ENCODE measurements around the gene PPARGC1A. TPM values are rescaled to one million over a fixed set of nuclear protein-coding genes. Genes with fewer than 3 reads are reported as not detected.

The PPARGC1A gene
- total RNA-seq, 2 experiments from 2014 or later: not detected

DNA sequence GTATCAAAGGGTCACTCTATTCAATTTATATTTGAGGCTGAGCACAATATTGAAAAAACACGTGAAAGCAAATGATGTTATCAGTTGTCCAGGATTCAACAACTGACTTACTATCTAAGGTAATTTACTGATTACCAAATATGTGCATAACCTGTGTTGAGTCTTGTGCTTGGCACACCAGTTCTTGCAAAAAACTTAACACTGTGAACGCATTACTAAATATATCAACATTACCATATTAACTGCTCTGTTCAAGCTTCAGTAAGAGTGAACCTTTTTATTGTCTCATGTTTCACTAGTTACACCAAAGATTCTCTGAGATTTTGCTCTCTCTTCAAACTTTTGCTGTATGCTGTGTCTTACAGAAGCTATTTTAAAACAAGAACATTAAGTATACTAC, 38.4 kb downstream of the PPARGC1A start:
- no peak for DNase-seq
- Histone ChIP-seq H3K27me3 (ENCODE audit: control insufficient read depth in 1 of 2, insufficient read depth in 2 of 2, low read length in 2 of 2) (no peaks in the 10 kb centered on the region), H3K27ac (ENCODE audit: low read depth in 1 of 2, low read length in 2 of 2) (no peak overlapping the region), H3K9me3 (ENCODE audit: control insufficient read depth in 1 of 2, insufficient read depth in 1 of 2, low read length in 2 of 2) (no peaks in the 10 kb centered on the region), H3K36me3 (ENCODE audit: insufficient read depth, low read length) (no peaks in the 10 kb centered on the region), H3K4me3 (ENCODE audit: low read length) (no peak overlapping the region), H3K4me1 (ENCODE audit: insufficient read depth, low read length) (no peaks in the 10 kb centered on the region)
- CTCF ChIA-PET: interaction anchor here (0.6 to 1.4 kb wide), 2 partner anchors 11 to 1010 kb away, joined by 3 read pairs; no protein-coding TSS in a partner anchor
- TF ChIP-seq, protein P1, sequence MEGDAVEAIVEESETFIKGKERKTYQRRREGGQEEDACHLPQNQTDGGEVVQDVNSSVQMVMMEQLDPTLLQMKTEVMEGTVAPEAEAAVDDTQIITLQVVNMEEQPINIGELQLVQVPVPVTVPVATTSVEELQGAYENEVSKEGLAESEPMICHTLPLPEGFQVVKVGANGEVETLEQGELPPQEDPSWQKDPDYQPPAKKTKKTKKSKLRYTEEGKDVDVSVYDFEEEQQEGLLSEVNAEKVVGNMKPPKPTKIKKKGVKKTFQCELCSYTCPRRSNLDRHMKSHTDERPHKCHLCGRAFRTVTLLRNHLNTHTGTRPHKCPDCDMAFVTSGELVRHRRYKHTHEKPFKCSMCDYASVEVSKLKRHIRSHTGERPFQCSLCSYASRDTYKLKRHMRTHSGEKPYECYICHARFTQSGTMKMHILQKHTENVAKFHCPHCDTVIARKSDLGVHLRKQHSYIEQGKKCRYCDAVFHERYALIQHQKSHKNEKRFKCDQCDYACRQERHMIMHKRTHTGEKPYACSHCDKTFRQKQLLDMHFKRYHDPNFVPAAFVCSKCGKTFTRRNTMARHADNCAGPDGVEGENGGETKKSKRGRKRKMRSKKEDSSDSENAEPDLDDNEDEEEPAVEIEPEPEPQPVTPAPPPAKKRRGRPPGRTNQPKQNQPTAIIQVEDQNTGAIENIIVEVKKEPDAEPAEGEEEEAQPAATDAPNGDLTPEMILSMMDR (IDR thresholded peaks at IDR 0.05): no peak
- H3K4me1 Mint-ChIP-seq (ENCODE audit: low read depth): no peaks in the 10 kb centered on the region
- intact Hi-C loops (cut with DNase I, micrococcal nuclease): no loop called here
- H3K36me3 Mint-ChIP-seq (ENCODE audit: low read depth): no peaks in the 10 kb centered on the region
- POLR2A ChIA-PET: no interaction called here
- ATAC-seq (ENCODE audit: poor library complexity): no peak
- no peaks in the 10 kb centered on the region for H3K27me3 Mint-ChIP-seq
- no peak overlapping the region for H3K4me3 Mint-ChIP-seq
- H3K9me3 Mint-ChIP-seq: no peaks in the 10 kb centered on the region
- no peak overlapping the region for H3K27ac Mint-ChIP-seq

- Mint-ChIP-seq H3K9me3 (no peaks in the 10 kb centered on the region), H3K27me3 (no peaks in the 10 kb centered on the region), H3K36me3 (ENCODE audit: low read depth) (no peaks in the 10 kb centered on the region), H3K27ac (no peak overlapping the region), H3K4me3 (no peak overlapping the region), H3K4me1 (ENCODE audit: low read depth) (no peaks in the 10 kb centered on the region)
- ATAC-seq (ENCODE audit: poor library complexity) (no peak), DNase-seq (no peak)
- intact Hi-C loops (cut with DNase I, micrococcal nuclease): no loop called here
- Histone ChIP-seq H3K4me1 (ENCODE audit: insufficient read depth, low read length) (no peaks in the 10 kb centered on the region), H3K4me3 (ENCODE audit: low read length) (no peak overlapping the region), H3K9me3 (ENCODE audit: control insufficient read depth in 1 of 2, insufficient read depth in 1 of 2, low read length in 2 of 2) (no peaks in the 10 kb centered on the region), H3K27ac (ENCODE audit: low read depth in 1 of 2, low read length in 2 of 2) (no peak overlapping the region), H3K36me3 (ENCODE audit: insufficient read depth, low read length) (no peaks in the 10 kb centered on the region), H3K27me3 (ENCODE audit: control insufficient read depth in 1 of 2, insufficient read depth in 2 of 2, low read length in 2 of 2) (no peaks in the 10 kb centered on the region)
- POLR2A ChIA-PET: no interaction called here
- TF ChIP-seq, protein P1 (IDR thresholded peaks at IDR 0.05): no peak
- CTCF ChIA-PET: no interaction called here
Measured at GRCh38 chr4:23847158-23847557, 42.7 kb downstream of the PPARGC1A start.

- Mint-ChIP-seq H3K9me3 (no peaks in the 10 kb centered on the region), H3K4me1 (ENCODE audit: low read depth) (no peaks in the 10 kb centered on the region), H3K36me3 (ENCODE audit: low read depth) (no peaks in the 10 kb centered on the region), H3K27me3 (no peaks in the 10 kb centered on the region), H3K4me3 (no peak overlapping the region), H3K27ac (no peak overlapping the region)
- ChIA-PET POLR2A (no interaction called here), CTCF (no interaction called here)
- no peaks in the 10 kb centered on the region for H3K4me1 ChIP-seq (ENCODE audit: insufficient read depth, low read length)
- intact Hi-C loops (cut with DNase I, micrococcal nuclease): no loop called here
- H3K27me3 ChIP-seq (ENCODE audit: control insufficient read depth in 1 of 2, insufficient read depth in 2 of 2, low read length in 2 of 2): no peaks in the 10 kb centered on the region
- TF ChIP-seq, protein P1 (IDR thresholded peaks at IDR 0.05): no peak
- ATAC-seq (ENCODE audit: poor library complexity): no peak
- no peak for DNase-seq
- no peaks in the 10 kb centered on the region for H3K9me3 ChIP-seq (ENCODE audit: control insufficient read depth in 1 of 2, insufficient read depth in 1 of 2, low read length in 2 of 2)
- H3K4me3 ChIP-seq (ENCODE audit: low read length): no peak overlapping the region
- H3K36me3 ChIP-seq (ENCODE audit: insufficient read depth, low read length): no peaks in the 10 kb centered on the region
- no peak overlapping the region for H3K27ac ChIP-seq (ENCODE audit: low read depth in 1 of 2, low read length in 2 of 2)
Measured at GRCh38 chr4:23844961-23845360, 44.9 kb downstream of the PPARGC1A start.
